ENCODE results near the gene NXPE3. TPM values are rescaled to one million over a fixed set of nuclear protein-coding genes. Genes with fewer than 3 reads are reported as not detected.

Gene NXPE3
- total and polyA plus RNA-seq, 9 of the 15 experiments (the other 6 are each of a cell fraction or from before 2014, with no cell fraction given): 0.25 to 2.5 (median 0.95) TPM

- 44% methylated on average over 1 of the region's 1 CpG for WGBS (ENCODE audit: insufficient coverage, low coverage, missing lambda C conversion rate)
- TF ChIP-seq GTF3C2 (IDR thresholded peaks at IDR 0.05; ENCODE audit: borderline replicate concordance, extremely low read depth, insufficient read length): no peak
- no peak for TF ChIP-seq RBM15 (IDR thresholded peaks at IDR 0.05; ENCODE audit: insufficient read depth, low read length)
- no peak for TF ChIP-seq NR2F6 (CRISPR knock-in tag; IDR thresholded peaks at IDR 0.05)
- no peak for TF ChIP-seq SLC30A9 (CRISPR knock-in tag; IDR thresholded peaks at IDR 0.05)
- TF ChIP-seq ETS1 (conservative IDR thresholded peaks at IDR 0.05; ENCODE audit: control insufficient read depth, low read depth, low read length): no peak
- TF ChIP-seq DNMT1 (IDR thresholded peaks at IDR 0.05): no peak
- no peak overlapping the region for H3K4me2 ChIP-seq (ENCODE audit: insufficient read depth, low read length)
- H3K27me3 ChIP-seq (ENCODE audit: control insufficient read depth in 2 of 2, insufficient read depth in 2 of 2, low read length in 2 of 2): no peaks in the 10 kb centered on the region
- H3K9me3 ChIP-seq (replicated peaks; ENCODE audit: control insufficient read depth, insufficient read depth, low read depth, low read length): no peaks in the 10 kb centered on the region
- no TSS peak for BruUV-seq (replicated peaks)
- no peaks in the 10 kb centered on the region for H3K79me2 ChIP-seq (ENCODE audit: control insufficient read depth, insufficient read depth, low read length)
- H2AFZ ChIP-seq (ENCODE audit: low read depth, low read length): no peak overlapping the region
- H3K4me3 ChIP-seq: no peak overlapping the region
- ChIA-PET CTCF (ENCODE audit: low intra/inter-chr PET ratio) (no interaction called here), POLR2A (no interaction called here)
- FAIRE-seq (no peak), DNase-seq (ENCODE audit: extremely low read depth in 1 of 4, low spot score in 3 of 4) (no peak), ATAC-seq (no peak)
- no peaks in the 10 kb centered on the region for H4K20me1 ChIP-seq (replicated peaks; ENCODE audit: control insufficient read depth, insufficient read depth, low read length)
- no peaks in the 10 kb centered on the region for H3K4me1 ChIP-seq (replicated peaks in 1 of 2; ENCODE audit: control insufficient read depth in 2 of 2, insufficient read depth in 2 of 2, low read length in 2 of 2)
- H3K36me3 ChIP-seq (ENCODE audit: control insufficient read depth, insufficient read depth, low read length): no peaks in the 10 kb centered on the region
- intact Hi-C loops (cut with micrococcal nuclease): no loop called here
- in situ Hi-C loops (cut with MboI): loop anchor here (25.0 kb wide), 1 partner anchor 731 kb away; no protein-coding TSS in a partner anchor
- H3K27ac ChIP-seq (ENCODE audit: extremely low read depth, low read depth, low read length): no peak overlapping the region
- no peaks in the 10 kb centered on the region for H3K9me1 ChIP-seq (ENCODE audit: control insufficient read depth, insufficient read depth, low read length)
- H3K9ac ChIP-seq (ENCODE audit: insufficient read depth in 1 of 2, low read depth in 2 of 2, low read length in 2 of 2): no peak overlapping the region
These were observed 27.5 kb downstream of the NXPE3 start for GRCh38 chr3:101806491-101806890.

Data from K562 (cell line).